Colonic mucosa (tissue), 4 donors: ENCODE measurements around the gene AANAT. TPM values are rescaled to one million over a fixed set of nuclear protein-coding genes. Genes with fewer than 3 reads are reported as not detected.
A peak's percentile ranks its signal among the peaks of the same experiment; 100 is the strongest.

Experiments used
- DNase-seq: peaks from one replicate; pipeline ENCODE4 v3.0.0-alpha.2; 2020
- H3K27ac ChIP-seq: fragments of 200-600 bp; one replicate; pipeline ENCODE4 v1.8.0; 2021
- H3K27me3 ChIP-seq: fragments of 200-600 bp; one replicate; pipeline ENCODE4 v1.8.0; 2021
- H3K36me3 ChIP-seq: fragments of 200-600 bp; one replicate; pipeline ENCODE4 v1.8.0; 2021
- H3K4me1 ChIP-seq: fragments of 200-600 bp; one replicate; pipeline ENCODE4 v1.8.0; 2021; ENCODE audit warnings: mild to moderate bottlenecking
- H3K4me3 ChIP-seq: fragments of 200-600 bp; one replicate; pipeline ENCODE4 v1.8.0; 2021
- H3K9ac ChIP-seq, 2 donors: one replicate each; pipeline ENCODE4 v1.7.0; 2013; ENCODE audit warnings: control low read depth in 2 of 2, low read depth in 2 of 2, low read length in 2 of 2
- H3K9me3 ChIP-seq: fragments of 200-600 bp; one replicate; pipeline ENCODE4 v1.8.0; 2021
- intact Hi-C: fragments of 100-400 bp; cut with DNase I; formaldehyde crosslinking; loops from one replicate; pipeline ENCODE4 v1.14.1; 2022
- total RNA-seq, 2 donors: library from RNA; stranded (reverse); fragmentation: NEBNext Ultra II Directional in 1 of 2; extraction: Animal tissue kit (Norgen Biotek cat#: 25700) in 1 of 2; gene quantifications; one replicate each; pipeline ENCODE4 v1.2.1, GENCODE V29; 2021
- TF ChIP-seq, protein P1 (sequence below): fragments of 200-600 bp; IDR thresholded peaks from one replicate; pipeline ENCODE4 v1.8.0; 2022; ENCODE audit warnings: antibody characterized with exemption, mild to moderate bottlenecking
- donor health status: healthy.
- donor health status: DM: no; HTN: no; CAD: no.
- donor health status: DM: no; HTN: no; CAD: no.

Gene AANAT
- total RNA-seq, 2 donors from 2014 or later, result not detected

- no peak overlapping the region for H3K4me3 ChIP-seq
- H3K4me1 ChIP-seq, result peaks cover 3% of the 10 kb centered on the region
- no peak overlapping the region for H3K9ac ChIP-seq
- H3K9me3 ChIP-seq, result no peaks in the 10 kb centered on the region
- no peak for DNase-seq
- intact Hi-C loops, result no loop called here
- H3K27me3 ChIP-seq, result no peaks in the 10 kb centered on the region
- H3K36me3 ChIP-seq, result no peaks in the 10 kb centered on the region
- TF ChIP-seq, protein P1, sequence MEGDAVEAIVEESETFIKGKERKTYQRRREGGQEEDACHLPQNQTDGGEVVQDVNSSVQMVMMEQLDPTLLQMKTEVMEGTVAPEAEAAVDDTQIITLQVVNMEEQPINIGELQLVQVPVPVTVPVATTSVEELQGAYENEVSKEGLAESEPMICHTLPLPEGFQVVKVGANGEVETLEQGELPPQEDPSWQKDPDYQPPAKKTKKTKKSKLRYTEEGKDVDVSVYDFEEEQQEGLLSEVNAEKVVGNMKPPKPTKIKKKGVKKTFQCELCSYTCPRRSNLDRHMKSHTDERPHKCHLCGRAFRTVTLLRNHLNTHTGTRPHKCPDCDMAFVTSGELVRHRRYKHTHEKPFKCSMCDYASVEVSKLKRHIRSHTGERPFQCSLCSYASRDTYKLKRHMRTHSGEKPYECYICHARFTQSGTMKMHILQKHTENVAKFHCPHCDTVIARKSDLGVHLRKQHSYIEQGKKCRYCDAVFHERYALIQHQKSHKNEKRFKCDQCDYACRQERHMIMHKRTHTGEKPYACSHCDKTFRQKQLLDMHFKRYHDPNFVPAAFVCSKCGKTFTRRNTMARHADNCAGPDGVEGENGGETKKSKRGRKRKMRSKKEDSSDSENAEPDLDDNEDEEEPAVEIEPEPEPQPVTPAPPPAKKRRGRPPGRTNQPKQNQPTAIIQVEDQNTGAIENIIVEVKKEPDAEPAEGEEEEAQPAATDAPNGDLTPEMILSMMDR, result no peak
- H3K27ac ChIP-seq, result no peak overlapping the region
Measured at GRCh38 chr17:76485569-76485968, 18.2 kb downstream of the AANAT start.

DNA sequence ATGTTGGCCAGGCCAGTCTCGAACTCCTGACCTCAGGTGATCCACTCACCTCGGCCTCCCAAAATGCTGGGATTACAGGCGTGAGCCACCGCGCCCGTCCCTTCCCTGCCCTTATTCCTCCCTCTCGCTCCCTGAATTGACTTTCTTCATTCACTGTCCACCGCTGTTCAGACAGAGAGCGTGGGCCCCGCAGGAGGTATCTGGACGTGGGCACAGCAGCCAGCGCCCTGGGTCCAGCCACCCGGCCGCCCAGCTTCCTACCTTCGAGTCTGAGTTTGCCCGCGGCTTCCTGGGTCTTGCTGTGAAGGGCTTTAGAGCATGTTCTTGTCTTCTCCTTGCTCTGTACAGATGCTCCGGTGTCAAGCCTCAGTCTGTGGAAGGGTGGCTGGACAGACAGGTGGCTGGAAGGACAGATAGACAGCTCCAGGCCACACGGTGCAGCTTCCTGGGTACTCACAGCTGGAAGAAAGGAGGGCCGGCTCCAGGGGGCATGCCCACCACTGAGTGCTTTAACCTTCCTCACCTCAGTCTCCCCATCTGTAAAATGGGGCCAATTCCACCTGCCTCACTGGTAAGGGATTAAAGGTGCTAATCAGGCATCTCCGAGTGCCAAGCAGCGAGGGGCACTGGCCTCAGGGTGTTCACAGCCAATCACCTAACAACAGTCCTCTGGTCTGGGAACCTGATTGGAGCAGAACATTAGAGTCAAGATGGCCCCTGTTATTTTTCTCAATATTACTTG lies 20.2 kb downstream of the AANAT start:
- intact Hi-C loops, result no loop called here
- DNase-seq, result no peak
- Histone ChIP-seq H3K4me3 (no peak overlapping the region), H3K4me1 (peaks cover 20% of the 10 kb centered on the region), H3K36me3 (no peaks in the 10 kb centered on the region), H3K27me3 (no peaks in the 10 kb centered on the region), H3K9ac (no peak overlapping the region), H3K9me3 (no peaks in the 10 kb centered on the region), H3K27ac (no peak overlapping the region)
- TF ChIP-seq, protein P1, result no peak

GRCh38 chr17:76490112-76490710 lies 22.8 kb downstream of the AANAT start:
- no peak overlapping the region for H3K4me3 ChIP-seq
- no peaks in the 10 kb centered on the region for H3K27me3 ChIP-seq
- peak overlapping the region in 1 of 2 donors; percentile 21 for H3K9ac ChIP-seq
- peaks cover 32% of the 10 kb centered on the region for H3K4me1 ChIP-seq
- intact Hi-C loops, result no loop called here
- TF ChIP-seq, protein P1, result no peak
- no peak overlapping the region for H3K27ac ChIP-seq
- no peak for DNase-seq
- H3K36me3 ChIP-seq, result no peaks in the 10 kb centered on the region
- H3K9me3 ChIP-seq, result no peaks in the 10 kb centered on the region

DNA sequence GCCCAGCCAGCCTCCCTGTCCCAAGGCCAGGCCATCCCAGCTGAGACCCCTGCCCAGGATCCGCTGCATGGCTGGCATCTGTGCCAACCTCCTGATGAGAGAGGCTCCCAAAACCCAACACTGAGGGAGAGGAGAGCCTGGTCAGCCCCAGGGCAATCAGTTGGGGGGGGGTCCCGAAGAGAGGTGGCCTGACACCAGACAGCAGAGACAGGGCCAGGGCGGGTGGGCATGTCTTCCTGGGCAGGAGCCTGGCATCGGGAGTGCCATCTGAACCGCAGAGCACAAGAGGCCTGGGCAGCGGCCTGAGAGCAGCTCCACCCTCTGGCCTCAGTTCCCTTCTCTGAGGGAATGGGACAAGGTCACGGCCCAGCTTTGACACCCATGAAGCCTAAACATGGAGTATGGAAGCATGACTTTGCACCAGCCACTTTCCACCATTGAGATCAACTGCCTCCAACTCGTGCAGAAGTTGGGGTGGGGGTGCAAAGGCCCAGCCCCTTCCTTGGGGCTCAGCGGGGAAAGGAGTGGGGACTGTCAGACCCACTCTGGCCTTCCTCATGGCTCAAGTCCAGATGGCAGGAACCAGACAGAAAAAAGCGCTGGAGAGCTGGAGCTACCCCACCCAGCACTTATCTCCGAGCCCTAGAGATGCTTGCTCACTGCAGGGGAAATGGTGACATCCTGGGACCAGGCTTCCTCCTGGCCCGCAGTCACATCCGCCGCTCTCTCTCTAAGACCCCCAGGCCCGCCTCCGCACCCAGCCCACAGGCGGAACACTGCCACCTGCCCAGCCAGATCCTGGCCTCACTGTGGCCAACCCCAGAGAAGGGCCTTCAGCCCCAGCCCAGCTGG lies 24.1 kb downstream of the AANAT start:
- peak; percentile 48 for DNase-seq
- Histone ChIP-seq H3K36me3 (no peaks in the 10 kb centered on the region), H3K27me3 (no peaks in the 10 kb centered on the region), H3K4me1 (peaks cover 32% of the 10 kb centered on the region), H3K9me3 (no peaks in the 10 kb centered on the region), H3K27ac (peak overlapping the region; percentile 72), H3K9ac (peak overlapping the region; percentile 9 to 82), H3K4me3 (no peak overlapping the region)
- TF ChIP-seq, protein P1, result no peak
- intact Hi-C loops, result no loop called here

DNA sequence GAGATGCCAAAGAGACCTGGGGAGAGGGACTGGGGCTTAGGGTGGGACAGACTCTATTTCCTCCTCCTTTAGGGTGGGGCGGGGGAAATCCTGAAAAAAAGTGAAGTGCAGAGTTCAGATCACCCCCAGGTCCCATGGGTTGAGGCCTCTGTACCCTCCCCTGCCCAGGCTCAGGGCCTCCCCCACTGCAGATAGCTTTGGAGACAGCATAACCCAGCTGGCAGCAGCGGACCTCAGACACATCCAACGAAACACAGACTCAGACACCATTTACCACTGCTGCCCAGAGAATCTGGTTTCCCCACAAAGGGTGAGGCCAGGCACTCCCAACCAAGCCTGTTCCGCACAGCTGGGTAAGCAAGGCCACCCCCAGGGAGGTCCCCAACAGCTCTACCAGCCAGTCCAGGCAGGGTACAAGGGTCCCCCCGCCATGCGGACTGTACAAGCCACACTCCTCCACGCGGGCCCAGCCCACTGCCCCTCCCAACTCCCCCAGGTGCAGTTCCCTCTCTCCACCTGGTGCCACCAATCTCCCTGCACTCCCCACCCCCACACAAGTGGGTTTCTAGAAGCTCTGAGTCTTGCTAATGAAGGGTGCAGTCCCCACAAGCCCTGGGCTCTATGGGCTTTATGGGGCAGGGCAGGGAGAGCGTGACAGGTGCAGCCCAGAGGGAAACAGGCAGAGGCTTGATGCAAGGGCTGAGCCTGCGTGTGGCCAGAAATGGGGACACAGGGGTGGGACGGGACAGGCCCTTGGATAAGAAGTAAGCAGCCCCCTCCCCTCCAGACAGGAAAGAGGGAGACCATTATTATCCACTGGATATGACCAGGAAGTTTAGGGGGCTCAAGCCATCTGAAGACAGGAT lies 25.0 kb downstream of the AANAT start:
- H3K4me1 ChIP-seq, result peaks cover 32% of the 10 kb centered on the region
- TF ChIP-seq, protein P1, result no peak
- H3K27ac ChIP-seq, result peak overlapping the region; percentile 72
- peak overlapping the region; percentile 58 to 82 for H3K9ac ChIP-seq
- peak; percentile 76 for DNase-seq
- no peaks in the 10 kb centered on the region for H3K27me3 ChIP-seq
- intact Hi-C loops, result no loop called here
- H3K9me3 ChIP-seq, result no peaks in the 10 kb centered on the region
- H3K36me3 ChIP-seq, result no peaks in the 10 kb centered on the region
- peak overlapping the region; percentile 25 for H3K4me3 ChIP-seq
